HG03097 (cell line): Measurements from ENCODE around the gene GRK6.
A peak's percentile ranks its signal among the peaks of the same experiment; 100 is the strongest.
"Not testable (repeated sequence)": the region's sequence is repeated elsewhere in the genome, so short reads cannot be mapped to it uniquely, and the experiment has no call there.

Source experiments
- ATAC-seq: cut with Tn5 transposase; IDR thresholded peaks from one replicate; pipeline ENCODE4 v1.9.1; 2021; ENCODE audit not compliant: unreplicated experiment, low FRiP score

GRK6 gene

GRCh38 chr5:177396807-177397206 is 29.7 kb upstream of the GRK6 start:
- no peak for ATAC-seq

- no peak for ATAC-seq
Measured at GRCh38 chr5:177397875-177398390, 28.5 kb upstream of the GRK6 start.

- no peak for ATAC-seq
Measured at GRCh38 chr5:177399997-177400868, 26.2 kb upstream of the GRK6 start, which contains the start of gene PFN3. TSS of gene PFN3 (minus strand) at chr5:177400661. CDS start at chr5:177400576, 85 bp downstream.

- ATAC-seq = no peak
Measured at GRCh38 chr5:177402271-177403043, 24.0 kb upstream of the GRK6 start.

- ATAC-seq = peak; percentile 14
Measured at GRCh38 chr5:177403102-177403791, 23.2 kb upstream of the GRK6 start.

- ATAC-seq = peak; percentile 52
Measured at GRCh38 chr5:177403792-177404640, 22.5 kb upstream of the GRK6 start.

GRCh38 chr5:177404641-177405179 is 21.8 kb upstream of the GRK6 start:
- ATAC-seq = no peak

- no peak for ATAC-seq
Measured at GRCh38 chr5:177405312-177405711, 21.2 kb upstream of the GRK6 start.

GRCh38 chr5:177405805-177406204 is 20.7 kb upstream of the GRK6 start:
- ATAC-seq = no peak

- ATAC-seq = no peak
Measured at GRCh38 chr5:177409043-177409801, 17.3 kb upstream of the GRK6 start, which contains the start of gene F12. TSS of gene F12 (minus strand) at chr5:177409564. CDS start at chr5:177409527, 37 bp downstream.

GRCh38 chr5:177410575-177410974 is 15.9 kb upstream of the GRK6 start:
- no peak for ATAC-seq

GRCh38 chr5:177412603-177413233 is 13.8 kb upstream of the GRK6 start:
- no peak for ATAC-seq

GRCh38 chr5:177414481-177414880 is 12.0 kb upstream of the GRK6 start:
- no peak for ATAC-seq

GRCh38 chr5:177417081-177417480 is 9.4 kb upstream of the GRK6 start:
- not testable (repeated sequence) for ATAC-seq

GRCh38 chr5:177419046-177419445 is 7.4 kb upstream of the GRK6 start:
- ATAC-seq = no peak

GRCh38 chr5:177420472-177420871 is 6.0 kb upstream of the GRK6 start:
- not testable (repeated sequence) for ATAC-seq

- ATAC-seq = no peak
Measured at GRCh38 chr5:177421062-177421798, 5.2 kb upstream of the GRK6 start.

- ATAC-seq = no peak
Measured at GRCh38 chr5:177423671-177424070, 2.8 kb upstream of the GRK6 start.
